Lower lobe of right lung (tissue), 2 donors: ENCODE measurements around the gene TSR1. TPM values are rescaled to one million over a fixed set of nuclear protein-coding genes. Genes with fewer than 3 reads are reported as not detected.

Experiments
- ATAC-seq, 2 donors: fragments of 200-7000 bp; cut with Tn5 transposase; one replicate each; pipeline ENCODE4 v1.9.1; 2020 to 2022; ENCODE audit warnings: mild to moderate bottlenecking in 2 of 2, moderate library complexity in 2 of 2
- DNase-seq: peaks from one replicate; pipeline ENCODE4 v3.0.0-alpha.2; 2020
- H3K27ac ChIP-seq: fragments of 200-600 bp; one replicate; pipeline ENCODE4 v1.8.0; 2022
- H3K27me3 ChIP-seq: fragments of 200-600 bp; one replicate; pipeline ENCODE4 v1.8.0; 2022; ENCODE audit warnings: low read depth
- H3K36me3 ChIP-seq: fragments of 200-600 bp; one replicate; pipeline ENCODE4 v1.8.0; 2022; ENCODE audit warnings: mild to moderate bottlenecking
- H3K4me1 ChIP-seq: fragments of 200-600 bp; one replicate; pipeline ENCODE4 v1.8.0; 2022
- H3K4me3 ChIP-seq: fragments of 200-600 bp; one replicate; pipeline ENCODE4 v1.8.0; 2022; ENCODE audit warnings: mild to moderate bottlenecking
- H3K9me3 ChIP-seq: fragments of 200-600 bp; one replicate; pipeline ENCODE4 v1.8.0; 2022
- intact Hi-C: fragments of 100-400 bp; cut with DNase I; formaldehyde crosslinking; loops from one replicate; pipeline ENCODE4 v1.11.0; 2022
- total RNA-seq: library from RNA; stranded (reverse); fragmentation: NEBNext Ultra II Directional; extraction: Animal tissue kit (Norgen Biotek cat#: 25700); gene quantifications from one replicate; pipeline ENCODE4 v1.2.1, GENCODE V29; 2021
- TF ChIP-seq, protein P1 (sequence below): fragments of 200-600 bp; IDR thresholded peaks from one replicate; pipeline ENCODE4 v1.8.0; 2022; ENCODE audit warnings: antibody characterized with exemption, mild to moderate bottlenecking
- donor health status: DM: no; HTN: yes; CAD: no; lungs with severe emphysema.

TSR1 gene
- total RNA-seq, 1 donor from 2014 or later, result 18.8 TPM

DNA sequence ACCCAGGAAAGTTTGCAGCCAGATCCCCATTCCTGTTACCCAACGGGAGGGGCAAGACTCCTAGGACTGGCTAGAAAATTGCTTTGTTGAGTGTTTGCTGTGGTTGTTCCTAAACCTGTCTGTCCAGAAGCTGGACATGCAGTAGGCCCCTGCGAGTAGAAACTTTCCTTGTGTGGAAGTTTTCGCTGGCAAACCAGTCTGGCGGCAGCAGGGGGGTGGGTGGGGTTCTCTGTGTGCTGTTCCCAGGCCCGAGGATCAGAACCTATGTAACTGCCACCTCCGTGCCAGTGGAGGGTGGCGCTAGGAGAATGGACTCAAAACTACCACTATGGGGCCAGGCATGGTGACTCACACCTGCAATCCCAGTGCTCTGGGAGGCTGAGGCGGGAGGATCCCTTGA is 10.2 kb upstream of the TSR1 start:
- Histone ChIP-seq H3K4me1 (peaks cover 24% of the 10 kb centered on the region), H3K9me3 (no peaks in the 10 kb centered on the region), H3K27me3 (no peaks in the 10 kb centered on the region), H3K27ac (peak overlapping the region; percentile 28), H3K4me3 (no peak overlapping the region), H3K36me3 (peaks cover 13% of the 10 kb centered on the region)
- TF ChIP-seq, protein P1, sequence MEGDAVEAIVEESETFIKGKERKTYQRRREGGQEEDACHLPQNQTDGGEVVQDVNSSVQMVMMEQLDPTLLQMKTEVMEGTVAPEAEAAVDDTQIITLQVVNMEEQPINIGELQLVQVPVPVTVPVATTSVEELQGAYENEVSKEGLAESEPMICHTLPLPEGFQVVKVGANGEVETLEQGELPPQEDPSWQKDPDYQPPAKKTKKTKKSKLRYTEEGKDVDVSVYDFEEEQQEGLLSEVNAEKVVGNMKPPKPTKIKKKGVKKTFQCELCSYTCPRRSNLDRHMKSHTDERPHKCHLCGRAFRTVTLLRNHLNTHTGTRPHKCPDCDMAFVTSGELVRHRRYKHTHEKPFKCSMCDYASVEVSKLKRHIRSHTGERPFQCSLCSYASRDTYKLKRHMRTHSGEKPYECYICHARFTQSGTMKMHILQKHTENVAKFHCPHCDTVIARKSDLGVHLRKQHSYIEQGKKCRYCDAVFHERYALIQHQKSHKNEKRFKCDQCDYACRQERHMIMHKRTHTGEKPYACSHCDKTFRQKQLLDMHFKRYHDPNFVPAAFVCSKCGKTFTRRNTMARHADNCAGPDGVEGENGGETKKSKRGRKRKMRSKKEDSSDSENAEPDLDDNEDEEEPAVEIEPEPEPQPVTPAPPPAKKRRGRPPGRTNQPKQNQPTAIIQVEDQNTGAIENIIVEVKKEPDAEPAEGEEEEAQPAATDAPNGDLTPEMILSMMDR, result no peak
- intact Hi-C loops, result no loop called here
- DNase-seq (peak; percentile 60), ATAC-seq (peak; percentile 86 to 90)

DNA sequence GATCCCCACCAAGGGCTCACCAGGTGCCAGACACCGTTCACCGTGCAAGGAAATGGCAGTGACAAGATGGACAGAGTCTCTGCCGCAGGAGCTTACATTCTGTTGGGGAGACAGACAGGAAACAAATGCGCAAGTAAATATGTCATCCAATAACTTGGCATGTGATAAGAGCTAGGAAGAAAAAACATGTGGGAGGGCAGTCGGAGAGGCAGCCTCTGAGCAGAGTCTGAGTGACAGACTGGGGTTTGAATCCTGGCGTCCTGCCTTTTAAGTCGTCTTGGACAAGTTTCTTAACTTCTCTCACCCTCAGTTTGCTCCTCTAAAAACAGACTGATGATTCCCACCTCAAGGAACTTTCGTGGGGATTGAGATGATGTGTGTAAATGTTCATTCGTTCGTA is 8.3 kb upstream of the TSR1 start:
- peaks cover 24% of the 10 kb centered on the region for H3K4me1 ChIP-seq
- H3K9me3 ChIP-seq, result no peaks in the 10 kb centered on the region
- H3K27ac ChIP-seq, result no peak overlapping the region
- no peaks in the 10 kb centered on the region for H3K27me3 ChIP-seq
- DNase-seq, result no peak
- ATAC-seq, result no peak
- TF ChIP-seq, protein P1, result no peak
- H3K4me3 ChIP-seq, result no peak overlapping the region
- intact Hi-C loops, result no loop called here
- peaks cover 13% of the 10 kb centered on the region for H3K36me3 ChIP-seq

DNA sequence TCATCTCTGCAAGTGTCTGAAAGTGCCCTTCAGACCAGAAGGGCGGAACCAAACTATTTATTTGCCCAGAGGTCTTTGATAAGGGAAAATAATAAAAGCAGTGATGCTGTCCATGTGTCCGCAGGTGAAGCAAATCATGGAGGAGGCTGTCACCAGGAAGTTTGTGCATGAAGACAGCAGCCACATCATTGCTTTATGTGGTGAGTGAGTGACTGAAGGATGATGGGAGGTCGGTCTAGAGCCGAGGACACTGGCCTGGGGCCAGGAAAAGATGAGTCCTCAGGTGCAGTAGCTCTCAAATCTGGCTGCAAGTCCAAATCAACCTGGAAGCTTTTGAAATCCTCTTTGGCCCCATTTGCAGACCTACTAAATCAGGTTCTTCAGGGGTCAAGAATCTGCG is 7.2 kb upstream of the TSR1 start:
- Histone ChIP-seq H3K36me3 (peaks cover 13% of the 10 kb centered on the region), H3K4me1 (peaks cover 24% of the 10 kb centered on the region), H3K27me3 (no peaks in the 10 kb centered on the region), H3K27ac (no peak overlapping the region), H3K9me3 (no peaks in the 10 kb centered on the region), H3K4me3 (no peak overlapping the region)
- ATAC-seq (no peak), DNase-seq (no peak)
- TF ChIP-seq, protein P1, result no peak
- intact Hi-C loops, result no loop called here

DNA sequence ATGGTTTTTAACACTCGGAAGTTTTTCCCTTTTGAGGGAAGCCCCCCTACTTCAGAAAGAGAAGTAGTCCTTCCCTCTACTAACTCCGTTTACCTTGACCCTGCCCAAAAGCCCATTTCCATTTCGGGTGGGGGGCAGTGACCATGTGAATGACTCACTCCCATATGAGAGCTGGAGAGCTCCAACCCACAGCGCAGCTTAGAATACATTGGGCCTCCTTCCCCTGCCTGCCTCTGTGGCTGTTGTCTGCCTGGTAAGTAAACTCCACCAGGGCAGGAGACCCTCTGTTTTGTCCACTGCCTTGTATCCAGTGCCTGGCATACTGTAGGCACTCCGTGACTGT is 2.0 kb upstream of the TSR1 start:
- ATAC-seq (no peak), DNase-seq (no peak)
- Histone ChIP-seq H3K4me3 (peak overlapping the region; percentile 86), H3K36me3 (peaks cover 22% of the 10 kb centered on the region), H3K27me3 (no peaks in the 10 kb centered on the region), H3K4me1 (peaks cover 17% of the 10 kb centered on the region), H3K9me3 (no peaks in the 10 kb centered on the region), H3K27ac (peak overlapping the region; percentile 84)
- intact Hi-C loops, result no loop called here
- TF ChIP-seq, protein P1, result no peak

DNA sequence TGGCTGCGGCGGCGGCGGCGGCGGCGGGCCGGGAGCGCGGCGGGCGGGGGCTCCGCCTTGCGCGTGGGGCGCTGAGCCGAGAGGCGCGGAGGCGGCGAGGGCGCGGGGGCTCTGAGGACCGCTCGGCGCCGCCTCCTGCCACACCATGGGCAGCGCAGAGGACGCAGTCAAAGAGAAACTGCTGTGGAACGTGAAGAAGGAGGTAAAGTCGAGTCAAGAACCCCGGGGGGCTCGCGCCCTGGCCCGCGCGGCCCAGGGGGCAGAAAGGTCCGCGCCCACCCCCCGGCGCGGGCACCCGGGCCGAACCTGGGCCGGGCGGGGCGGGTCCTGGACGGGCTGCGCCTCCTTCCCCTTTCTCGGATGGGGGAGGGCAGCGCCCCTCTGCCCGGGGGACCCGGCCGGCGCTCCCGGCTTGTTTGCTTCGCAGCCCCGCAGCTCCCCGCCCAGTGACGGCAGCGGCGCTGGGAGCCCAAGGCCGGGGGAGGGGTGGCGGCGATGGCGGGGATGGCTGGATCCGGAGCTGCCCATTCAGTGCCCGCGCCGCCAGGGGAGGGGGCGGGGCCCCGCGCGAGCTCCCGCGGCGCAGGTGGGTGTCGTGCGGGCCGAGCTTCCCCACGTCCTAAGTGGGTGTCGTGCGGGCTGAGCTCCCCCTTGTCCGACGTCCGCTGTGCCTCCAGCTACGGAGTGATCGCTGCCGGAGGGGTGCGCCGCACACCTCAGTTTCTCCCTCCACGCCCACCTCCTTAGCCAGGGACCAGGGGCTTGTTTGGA is 1.5 kb upstream of the TSR1 start:
- DNase-seq (peak; percentile 82), ATAC-seq (peak; percentile 72 to 74)
- peaks cover 14% of the 10 kb centered on the region for H3K4me1 ChIP-seq
- peak overlapping the region; percentile 86 for H3K4me3 ChIP-seq
- no peaks in the 10 kb centered on the region for H3K9me3 ChIP-seq
- peak overlapping the region; percentile 84 for H3K27ac ChIP-seq
- no peaks in the 10 kb centered on the region for H3K27me3 ChIP-seq
- TF ChIP-seq, protein P1, result no peak
- peaks cover 27% of the 10 kb centered on the region for H3K36me3 ChIP-seq
- intact Hi-C loops, result no loop called here
